NT2/D1 (cell line): Measurements from ENCODE around the gene ZBTB1.

Experiments used
- DNase-seq: peaks from one replicate; pipeline ENCODE4 v3.0.0-alpha.2; 2011; ENCODE audit warnings: low read depth, low spot score
- H3K27me3 ChIP-seq: 2 replicates; pipeline ENCODE4 v1.6.0; 2011; ENCODE audit warnings: mild to moderate bottlenecking; ENCODE audit not compliant: insufficient read length, insufficient read depth
- H3K36me3 ChIP-seq: 2 replicates; pipeline ENCODE4 v1.6.1; 2011; ENCODE audit warnings: mild to moderate bottlenecking, low read length, mixed read lengths; ENCODE audit not compliant: insufficient read depth, insufficient read length
- H3K4me1 ChIP-seq: 2 replicates; pipeline ENCODE4 v1.5.1; 2011; ENCODE audit not compliant: insufficient read depth, insufficient read length
- H3K4me3 ChIP-seq: 2 replicates; pipeline ENCODE4 v1.5.1; 2011; ENCODE audit warnings: low read depth; ENCODE audit not compliant: insufficient read length
- H3K9ac ChIP-seq: 2 replicates; pipeline ENCODE4 v1.6.0; 2011; ENCODE audit warnings: low read depth; ENCODE audit not compliant: insufficient read length
- H3K9me3 ChIP-seq: 2 replicates; pipeline ENCODE4 v1.5.1; 2011; ENCODE audit warnings: mild to moderate bottlenecking, low read length; ENCODE audit not compliant: insufficient read depth
- SUZ12 ChIP-seq: IDR thresholded peaks from 2 replicates; pipeline ENCODE4 v1.6.1; 2011; ENCODE audit not compliant: insufficient read length, insufficient read depth; ENCODE audit errors: extremely low read depth
- YY1 ChIP-seq: IDR thresholded peaks from 2 replicates; pipeline ENCODE4 v1.6.1; 2011; ENCODE audit not compliant: insufficient read length, insufficient read depth
- ZNF274 ChIP-seq: IDR thresholded peaks from 2 replicates; pipeline ENCODE4 v1.6.1; 2011; ENCODE audit warnings: mild to moderate bottlenecking, low read depth, low read length

ZBTB1 gene, protein sequence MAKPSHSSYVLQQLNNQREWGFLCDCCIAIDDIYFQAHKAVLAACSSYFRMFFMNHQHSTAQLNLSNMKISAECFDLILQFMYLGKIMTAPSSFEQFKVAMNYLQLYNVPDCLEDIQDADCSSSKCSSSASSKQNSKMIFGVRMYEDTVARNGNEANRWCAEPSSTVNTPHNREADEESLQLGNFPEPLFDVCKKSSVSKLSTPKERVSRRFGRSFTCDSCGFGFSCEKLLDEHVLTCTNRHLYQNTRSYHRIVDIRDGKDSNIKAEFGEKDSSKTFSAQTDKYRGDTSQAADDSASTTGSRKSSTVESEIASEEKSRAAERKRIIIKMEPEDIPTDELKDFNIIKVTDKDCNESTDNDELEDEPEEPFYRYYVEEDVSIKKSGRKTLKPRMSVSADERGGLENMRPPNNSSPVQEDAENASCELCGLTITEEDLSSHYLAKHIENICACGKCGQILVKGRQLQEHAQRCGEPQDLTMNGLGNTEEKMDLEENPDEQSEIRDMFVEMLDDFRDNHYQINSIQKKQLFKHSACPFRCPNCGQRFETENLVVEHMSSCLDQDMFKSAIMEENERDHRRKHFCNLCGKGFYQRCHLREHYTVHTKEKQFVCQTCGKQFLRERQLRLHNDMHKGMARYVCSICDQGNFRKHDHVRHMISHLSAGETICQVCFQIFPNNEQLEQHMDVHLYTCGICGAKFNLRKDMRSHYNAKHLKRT

DNA sequence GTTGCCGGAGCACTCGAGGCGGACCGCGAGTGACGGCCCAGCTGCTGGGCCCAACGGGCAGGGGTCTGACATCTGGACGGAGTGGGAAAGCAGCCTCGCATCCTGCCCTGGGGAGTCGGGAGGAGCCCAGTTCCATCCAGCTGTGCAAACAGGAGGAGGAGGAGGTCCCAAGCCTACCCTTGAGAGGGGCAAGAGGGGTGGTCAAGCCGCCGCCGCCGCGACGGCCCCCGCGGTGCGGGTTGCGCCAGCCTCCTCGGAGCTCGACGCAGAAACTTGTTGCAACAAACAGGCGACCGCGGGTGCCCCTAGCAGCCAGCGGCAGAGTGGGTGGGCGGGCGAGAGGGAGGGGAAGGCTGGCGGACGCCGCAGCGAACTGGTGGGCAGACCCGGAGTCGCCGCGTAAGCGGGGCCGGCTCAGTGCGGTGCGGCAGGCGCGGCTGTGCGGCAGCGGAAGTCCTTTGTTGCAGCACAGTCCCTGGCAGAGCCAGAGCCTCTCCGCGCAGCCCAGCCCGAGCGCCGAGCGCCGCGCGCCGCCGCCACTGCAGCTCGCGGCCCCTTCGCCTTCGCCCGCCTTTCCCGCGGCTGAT is at the start of gene ZBTB1:
Gene ZBTB1 (plus strand): TSS at position 461 of the 587 bp plus-strand sequence. CDS start 16,735 bp downstream, outside the sequence.
- Histone ChIP-seq H3K4me1 (no peaks in the 10 kb centered on the region), H3K9ac (peak within 1 kb of the TSS; percentile 95), H3K9me3 (no peaks in the 10 kb centered on the region), H3K27me3 (no peaks in the 10 kb centered on the region), H3K36me3 (peaks cover 4% of the 10 kb centered on the region), H3K4me3 (peak within 1 kb of the TSS; percentile 85)
- no peak for DNase-seq
- TF ChIP-seq ZNF274 (no peak), YY1 (no peak), SUZ12 (no peak)

DNA sequence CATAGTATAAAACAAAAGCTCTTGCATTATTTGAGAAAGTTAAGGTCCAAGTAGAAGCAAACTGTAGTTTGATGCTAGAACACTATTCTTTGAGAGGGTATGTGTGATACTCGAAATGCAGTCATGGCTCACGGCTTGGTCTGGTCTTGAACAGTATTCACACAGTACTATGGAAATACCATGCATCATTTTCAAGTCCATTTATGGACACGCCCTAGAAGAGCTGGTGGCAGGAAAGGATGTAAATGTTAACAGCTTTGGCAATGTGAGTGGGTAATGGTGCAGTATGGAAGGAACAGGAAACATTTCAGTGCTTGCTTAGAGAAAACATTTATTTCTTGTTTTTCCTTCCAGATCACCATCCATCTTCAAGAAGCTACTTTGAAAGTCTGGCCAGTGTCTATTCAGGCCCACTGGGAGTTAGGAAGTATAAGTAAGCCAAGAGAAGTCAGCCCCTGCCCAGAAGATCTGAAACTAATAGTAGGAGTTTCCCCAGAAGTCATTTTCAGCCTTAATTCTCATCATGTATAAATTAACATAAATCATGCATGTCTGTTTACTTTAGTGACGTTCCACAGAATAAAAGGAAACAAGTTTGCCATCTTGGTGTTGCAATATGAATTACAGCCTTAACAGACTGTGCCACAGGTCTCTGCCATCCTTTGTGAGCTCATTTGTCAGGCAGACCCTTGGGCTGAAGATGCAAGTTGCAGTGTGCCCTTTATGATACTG is 45.0 kb upstream of the ZBTB1 start:
- Histone ChIP-seq H3K9ac (no peak overlapping the region), H3K4me1 (no peaks in the 10 kb centered on the region), H3K27me3 (no peaks in the 10 kb centered on the region), H3K4me3 (no peak overlapping the region), H3K9me3 (no peaks in the 10 kb centered on the region), H3K36me3 (peaks cover 62% of the 10 kb centered on the region)
- TF ChIP-seq YY1 (no peak), ZNF274 (no peak), SUZ12 (no peak)
- no peak for DNase-seq

DNA sequence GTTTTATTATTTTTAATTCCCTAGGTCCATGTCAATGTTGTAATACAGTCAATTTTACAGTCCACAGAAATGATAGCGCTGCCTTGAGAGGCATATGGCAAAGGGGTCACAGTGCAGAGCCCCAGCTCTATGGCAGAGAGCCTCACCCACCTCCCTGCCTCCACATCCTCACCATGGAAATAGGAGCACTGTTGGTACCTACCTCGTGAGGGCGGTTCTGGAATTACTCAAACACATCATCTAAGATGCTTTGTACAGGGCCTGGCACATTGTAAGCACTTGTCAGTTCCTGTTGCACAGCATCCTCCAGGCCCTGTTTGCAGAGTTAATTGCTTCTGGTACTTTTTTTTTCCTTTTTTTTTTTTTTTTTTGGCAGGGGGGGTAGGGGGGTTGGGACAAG is 43.3 kb upstream of the ZBTB1 start:
- H3K9me3 ChIP-seq, result no peaks in the 10 kb centered on the region
- H3K27me3 ChIP-seq, result no peaks in the 10 kb centered on the region
- no peak overlapping the region for H3K4me3 ChIP-seq
- H3K36me3 ChIP-seq, result peaks cover 46% of the 10 kb centered on the region
- DNase-seq, result no peak
- H3K9ac ChIP-seq, result no peak overlapping the region
- TF ChIP-seq ZNF274, result no peak
- H3K4me1 ChIP-seq, result no peaks in the 10 kb centered on the region

DNA sequence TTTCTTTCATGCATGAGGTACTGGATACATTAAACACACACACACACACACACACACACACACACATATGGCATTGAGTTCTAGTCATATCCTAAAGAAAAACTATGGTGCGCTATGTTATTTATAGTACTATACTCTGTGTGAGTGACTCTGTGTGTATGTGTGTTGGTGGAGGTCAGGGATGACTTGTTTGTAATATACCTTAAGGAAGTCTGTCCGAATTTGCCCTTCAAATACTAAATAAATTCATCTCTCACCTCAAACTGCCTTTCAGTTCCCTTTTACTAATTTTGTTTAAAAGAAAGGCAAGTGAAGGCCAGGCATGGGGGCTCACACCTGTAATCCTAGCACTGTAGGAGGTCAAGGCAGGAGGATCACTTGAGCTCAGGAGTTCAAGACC is 41.4 kb upstream of the ZBTB1 start:
- no peaks in the 10 kb centered on the region for H3K27me3 ChIP-seq
- no peak overlapping the region for H3K4me3 ChIP-seq
- no peak overlapping the region for H3K9ac ChIP-seq
- no peak for TF ChIP-seq YY1
- no peak for TF ChIP-seq ZNF274
- no peak for TF ChIP-seq SUZ12
- DNase-seq, result no peak
- no peaks in the 10 kb centered on the region for H3K9me3 ChIP-seq
- peaks cover 34% of the 10 kb centered on the region for H3K36me3 ChIP-seq
- no peaks in the 10 kb centered on the region for H3K4me1 ChIP-seq

DNA sequence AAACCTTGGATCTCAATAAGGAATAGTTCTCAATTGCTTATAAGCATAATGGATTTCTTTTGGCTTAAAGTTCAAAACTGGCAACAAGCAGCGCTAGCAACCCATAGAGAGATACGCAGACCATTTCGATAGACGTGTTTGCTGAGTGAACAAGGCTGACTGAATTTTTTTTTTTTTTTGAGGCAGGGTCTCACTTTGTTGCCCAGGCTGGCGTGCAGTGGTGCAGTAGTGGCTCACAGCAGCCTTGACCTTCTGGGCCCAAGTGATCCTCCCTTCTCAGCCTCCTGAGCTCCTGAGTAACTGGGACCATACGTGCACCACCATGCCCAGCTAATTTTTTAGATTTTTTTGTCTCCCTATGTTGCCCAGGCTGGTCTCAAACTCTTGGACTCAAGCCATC is 40.7 kb upstream of the ZBTB1 start:
- H3K27me3 ChIP-seq, result no peaks in the 10 kb centered on the region
- H3K9ac ChIP-seq, result no peak overlapping the region
- H3K4me3 ChIP-seq, result no peak overlapping the region
- TF ChIP-seq SUZ12 (no peak), ZNF274 (no peak), YY1 (no peak)
- H3K4me1 ChIP-seq, result no peaks in the 10 kb centered on the region
- H3K36me3 ChIP-seq, result peaks cover 27% of the 10 kb centered on the region
- no peak for DNase-seq
- no peaks in the 10 kb centered on the region for H3K9me3 ChIP-seq

DNA sequence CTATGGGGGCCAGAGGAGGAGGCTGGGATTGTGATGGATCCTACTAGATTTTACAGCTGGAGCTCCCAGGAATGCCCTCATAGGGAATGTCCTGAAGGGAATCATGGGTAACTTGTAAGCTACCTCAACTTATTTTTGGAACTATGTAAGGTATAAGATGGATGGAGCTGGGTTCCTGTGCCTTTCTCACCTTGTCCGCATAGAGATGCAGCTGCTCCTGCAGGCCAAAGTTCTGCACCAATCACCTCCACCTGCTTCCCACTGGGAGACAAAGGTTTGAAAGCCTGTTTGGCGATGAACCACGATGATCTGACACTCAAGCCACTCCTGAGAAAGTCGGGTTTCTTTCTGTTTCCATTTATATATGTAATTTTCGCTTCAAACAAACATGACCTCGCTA is 39.9 kb upstream of the ZBTB1 start:
- no peaks in the 10 kb centered on the region for H3K4me1 ChIP-seq
- H3K27me3 ChIP-seq, result no peaks in the 10 kb centered on the region
- no peak for DNase-seq
- TF ChIP-seq SUZ12 (no peak), ZNF274 (no peak), YY1 (no peak)
- no peaks in the 10 kb centered on the region for H3K9me3 ChIP-seq
- peak overlapping the region; percentile 15 for H3K4me3 ChIP-seq
- H3K9ac ChIP-seq, result peak overlapping the region; percentile 0
- H3K36me3 ChIP-seq, result peaks cover 20% of the 10 kb centered on the region
